HepG2 (cell line): ENCODE measurements around the gene POLR2B. TPM values are rescaled to one million over a fixed set of nuclear protein-coding genes. Genes with fewer than 3 reads are reported as not detected.

Source experiments
- ATF1 ChIP-seq: IDR thresholded peaks from 2 replicates; pipeline ENCODE4 v1.6.1; 2016; ENCODE audit warnings: mild to moderate bottlenecking, control low read depth
- CEBPZ ChIP-seq: IDR thresholded peaks from 2 replicates; pipeline ENCODE4 v1.6.1; 2012; ENCODE audit warnings: low read length, improper control_type of control experiment
- EHMT2 ChIP-seq: fragments of 200-600 bp; sonication (generic); IDR thresholded peaks from 2 replicates; pipeline ENCODE4 v1.7.0; 2017; ENCODE audit warnings: antibody characterized with exemption, low read depth, low read length, borderline replicate concordance
- ETS1 ChIP-seq: sonication (generic); formaldehyde crosslinking; IDR thresholded peaks from 2 replicates; pipeline ENCODE4 v1.4.0; 2020; ENCODE audit warnings: missing genetic modification reagents
- FOXP4 ChIP-seq: sonication (generic); formaldehyde crosslinking; IDR thresholded peaks from 2 replicates; pipeline ENCODE4 v1.4.0; 2020; ENCODE audit warnings: missing genetic modification reagents
- KAT8 ChIP-seq: IDR thresholded peaks from 2 replicates; pipeline ENCODE4 v1.6.1; 2016; ENCODE audit warnings: missing genetic modification reagents, missing compliant biosample characterization
- MAX ChIP-seq: IDR thresholded peaks from 2 replicates; pipeline ENCODE4 v1.6.1; 2012; ENCODE audit warnings: inconsistent platforms
- NR2F1 ChIP-seq, 2 experiments: fragments of 450-650 bp in 1 of 2; formaldehyde crosslinking in 1 of 2; IDR thresholded peaks; 2 replicates each; pipeline versions ENCODE4 v1.5.0 to v1.6.1; 2016 to 2020; ENCODE audit warnings: mild to moderate bottlenecking in 1 of 2, missing compliant biosample characterization in 1 of 2, missing genetic modification reagents in 1 of 2, moderate library complexity in 1 of 2
- RBFOX2 ChIP-seq: fragments of 200-400 bp; formaldehyde crosslinking; IDR thresholded peaks from 2 replicates; pipeline ENCODE4 v1.6.1; 2017; ENCODE audit warnings: low read depth, mild to moderate bottlenecking, low read length
- SMAD9 ChIP-seq: sonication (generic); formaldehyde crosslinking; IDR thresholded peaks from 2 replicates; pipeline ENCODE4 v1.5.1; 2020; ENCODE audit warnings: mild to moderate bottlenecking, missing genetic modification reagents
- TEAD2 ChIP-seq: sonication (generic); formaldehyde crosslinking; IDR thresholded peaks from 2 replicates; pipeline ENCODE4 v1.9.0; 2021; ENCODE audit warnings: missing genetic modification reagents
- ZC3H13 ChIP-seq: sonication (generic); formaldehyde crosslinking; IDR thresholded peaks from 2 replicates; pipeline ENCODE4 v1.8.1; 2023; ENCODE audit warnings: mild to moderate bottlenecking, missing genetic modification reagents, moderate library complexity
- ZC3H4 ChIP-seq: sonication (generic); formaldehyde crosslinking; IDR thresholded peaks from 2 replicates; pipeline ENCODE4 v1.4.0; 2020; ENCODE audit warnings: missing genetic modification reagents, borderline replicate concordance
- ZFP62 ChIP-seq: sonication (generic); formaldehyde crosslinking; IDR thresholded peaks from 2 replicates; pipeline ENCODE4 v1.4.0; 2020; ENCODE audit warnings: missing genetic modification reagents
- ZMAT3 ChIP-seq: sonication (generic); formaldehyde crosslinking; conservative IDR thresholded peaks from 2 replicates; pipeline ENCODE4 v1.7.0; 2021; ENCODE audit warnings: missing genetic modification reagents
- ZNF138 ChIP-seq: sonication (generic); formaldehyde crosslinking; IDR thresholded peaks from 2 replicates; pipeline ENCODE4 v1.5.0; 2020; ENCODE audit warnings: mild to moderate bottlenecking, low read depth, missing genetic modification reagents
- ZNF160 ChIP-seq: sonication (generic); formaldehyde crosslinking; IDR thresholded peaks from 2 replicates; pipeline ENCODE4 v1.8.0; 2022; ENCODE audit warnings: mild to moderate bottlenecking, inconsistent platforms, missing genetic modification reagents
- ZNF207 ChIP-seq: fragments of 450-650 bp; IDR thresholded peaks from 2 replicates; pipeline ENCODE4 v1.6.1; 2016; ENCODE audit warnings: antibody characterized with exemption, borderline replicate concordance
- ZNF276 ChIP-seq: sonication (generic); formaldehyde crosslinking; IDR thresholded peaks from 2 replicates; pipeline ENCODE4 v1.4.0; 2020; ENCODE audit warnings: mild to moderate bottlenecking, low read depth, missing genetic modification reagents
- ZNF350 ChIP-seq: sonication (generic); formaldehyde crosslinking; IDR thresholded peaks from 2 replicates; pipeline ENCODE4 v1.4.0; 2020; ENCODE audit warnings: mild to moderate bottlenecking, low read depth, missing genetic modification reagents, borderline replicate concordance
- ZNF777 ChIP-seq: sonication (generic); formaldehyde crosslinking; IDR thresholded peaks from 2 replicates; pipeline ENCODE4 v1.4.0; 2020; ENCODE audit warnings: missing genetic modification reagents
- ZNF839 ChIP-seq: sonication (generic); formaldehyde crosslinking; IDR thresholded peaks from 2 replicates; pipeline ENCODE4 v1.4.0; 2020; ENCODE audit warnings: missing genetic modification reagents, mild to moderate bottlenecking, borderline replicate concordance
- polyA plus RNA-seq, 8 experiments: library from polyadenylated mRNA; depleted of rRNA in 3 of 8; stranded (reverse) in 7 of 8; unstranded in 1 of 8; fragments of >200 nt; fragmentation: Illumina TruSeq in 4 of 8; extraction: Trizol in 4 of 8; gene quantifications; 2 replicates each; pipeline versions ENCODE4 v1.2.1 to v1.2.3, GENCODE V29; 2011 to 2016; ENCODE audit warnings: low read depth in 4 of 8, missing spikeins in 1 of 8, mixed read lengths in 1 of 8; ENCODE audit not compliant: insufficient read depth in 1 of 8
- total RNA-seq, 5 experiments: library from RNA; depleted of rRNA; stranded (reverse); fragments of >200 nt; fragmentation: Illumina TruSeq; extraction: Trizol; gene quantifications; 2 replicates each; pipeline ENCODE4 v1.2.3, GENCODE V29; 2016; ENCODE audit warnings: low read depth in 1 of 5

POLR2B gene
- total and polyA plus RNA-seq, 2 of the 13 experiments (the other 11 are each of a cell fraction or from before 2014, with no cell fraction given) = 70.6 to 116 TPM

- TF ChIP-seq CEBPZ (no peak), KAT8 (CRISPR knock-in tag) (peak; percentile 49; the same call in 1 of the 2 replicates), ZNF207 (no peak), NR2F1 (CRISPR knock-in tag; IDR thresholded peaks at IDR 0.05) (no peak), ZNF777 (CRISPR knock-in tag) (no peak), ZMAT3 (no peak; the same call in 1 of the 2 replicates), TEAD2 (CRISPR knock-in tag) (no peak), FOXP4 (CRISPR knock-in tag) (no peak), EHMT2 (no peak), ATF1 (no peak), ZNF160 (CRISPR knock-in tag) (no peak), ZFP62 (CRISPR knock-in tag) (no peak), ZNF276 (CRISPR knock-in tag) (no peak), RBFOX2 (peak; percentile 70), SMAD9 (CRISPR knock-in tag) (peak; percentile 40; the same call in 1 of the 2 replicates), ZC3H13 (CRISPR knock-in tag) (no peak; the same call in 1 of the 2 replicates), ETS1 (CRISPR knock-in tag) (no peak), ZNF350 (CRISPR knock-in tag) (peak; percentile 47; the same call in 1 of the 2 replicates), ZC3H4 (no peak), ZNF138 (CRISPR knock-in tag) (no peak), ZNF839 (CRISPR knock-in tag) (no peak), MAX (peak; percentile 72)
Observed at GRCh38 chr4:56977321-56978012, 1.2 kb upstream of the POLR2B start, which contains the start of gene NOA1 (continued).
